Activated CD4-positive, alpha-beta T cell treated with anti-CD3 and anti-CD28 coated beads, Interleukin-2, amount 10 ng/mL, durations not matched to agents 24 days and 14 days (primary cell): Measurements from ENCODE around the gene MTG1. TPM values are rescaled to one million over a fixed set of nuclear protein-coding genes. Genes with fewer than 3 reads are reported as not detected.
"Not testable (repeated sequence)": the region's sequence is repeated elsewhere in the genome, so short reads cannot be mapped to it uniquely, and the experiment has no call there.

Experiments
- DNase-seq: peaks from one replicate; pipeline ENCODE4 v3.0.0; 2022
- H3K27ac Mint-ChIP-seq: one replicate; pipeline ENCODE4 v1.8.0; 2022; ENCODE audit warnings: mild to moderate bottlenecking, mixed read lengths
- H3K27me3 Mint-ChIP-seq: one replicate; pipeline ENCODE4 v1.8.0; 2022; ENCODE audit warnings: mixed read lengths
- H3K36me3 Mint-ChIP-seq: one replicate; pipeline ENCODE4 v1.8.0; 2022; ENCODE audit warnings: low read depth, mild to moderate bottlenecking, mixed read lengths
- H3K4me1 Mint-ChIP-seq: one replicate; pipeline ENCODE4 v1.8.0; 2021; ENCODE audit warnings: mixed read lengths
- H3K4me3 Mint-ChIP-seq: one replicate; pipeline ENCODE4 v1.8.0; 2022; ENCODE audit warnings: mild to moderate bottlenecking, moderate library complexity, mixed read lengths
- H3K9me3 Mint-ChIP-seq: one replicate; pipeline ENCODE4 v1.8.0; 2021; ENCODE audit warnings: mixed read lengths
- intact Hi-C: fragments of 100-400 bp; cut with micrococcal nuclease; formaldehyde crosslinking; loops from one replicate; pipeline ENCODE4 v1.15.1; 2023
- total RNA-seq: library from RNA; stranded (reverse); gene quantifications from 2 replicates; pipeline ENCODE4 v1.2.3, GENCODE V29; 2022

The MTG1 gene
- total RNA-seq, 1 donor from 2014 or later = 66.8 TPM

DNA sequence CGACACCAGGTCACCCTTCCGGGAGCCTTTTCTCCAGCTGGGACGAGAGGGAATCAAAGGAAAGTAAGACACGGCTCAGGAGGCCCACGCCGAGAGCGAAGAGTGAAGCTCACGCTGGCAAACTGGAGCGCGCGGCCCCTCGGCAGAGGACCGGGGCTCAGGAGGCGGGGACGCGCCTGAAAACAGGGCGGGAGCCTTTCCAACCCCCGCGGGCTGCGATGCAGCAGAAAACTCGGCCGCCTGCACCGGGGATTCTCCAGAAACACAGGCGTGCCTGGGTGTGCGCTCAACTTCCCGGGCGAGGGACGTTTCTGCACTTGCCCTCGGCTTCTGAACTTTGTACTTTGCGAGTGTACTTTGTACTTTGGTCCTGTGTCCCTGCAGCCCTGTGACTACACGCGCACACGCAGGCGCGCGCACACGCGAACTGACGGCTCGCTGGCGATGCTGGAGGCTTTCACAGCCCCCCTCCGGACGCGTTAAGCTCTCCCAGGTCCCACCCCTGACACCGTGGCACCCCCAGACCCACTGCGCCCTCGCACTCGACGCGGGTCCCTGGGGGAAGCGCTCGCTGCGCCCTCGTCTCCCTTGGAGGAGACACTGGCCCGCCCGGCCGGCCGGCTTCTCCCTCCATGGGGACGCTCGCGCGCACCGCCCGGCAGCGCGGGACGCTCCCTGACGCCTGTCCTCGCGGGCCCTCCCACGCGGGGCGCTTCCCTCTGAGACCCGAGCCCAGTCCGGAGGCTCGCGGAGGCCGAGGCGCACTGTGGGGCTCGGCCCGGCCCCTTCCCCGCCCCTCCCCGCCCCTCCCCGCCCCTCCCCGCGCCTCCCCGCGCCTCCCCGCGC lies 15.5 kb upstream of the MTG1 start:
- Mint-ChIP-seq H3K9me3 (no peaks in the 10 kb centered on the region), H3K27ac (peak overlapping the region; percentile 51), H3K4me1 (peaks cover 7% of the 10 kb centered on the region), H3K27me3 (peaks cover 3% of the 10 kb centered on the region), H3K36me3 (peaks cover 4% of the 10 kb centered on the region), H3K4me3 (peak overlapping the region; percentile 80)
- intact Hi-C loops = loop anchor here (1.0 to 10.0 kb wide), 6 partner anchors 12 to 1194 kb away; partner anchors contain the start of genes DPYSL4, FUOM and MTG1
- DNase-seq = peak; percentile 90

DNA sequence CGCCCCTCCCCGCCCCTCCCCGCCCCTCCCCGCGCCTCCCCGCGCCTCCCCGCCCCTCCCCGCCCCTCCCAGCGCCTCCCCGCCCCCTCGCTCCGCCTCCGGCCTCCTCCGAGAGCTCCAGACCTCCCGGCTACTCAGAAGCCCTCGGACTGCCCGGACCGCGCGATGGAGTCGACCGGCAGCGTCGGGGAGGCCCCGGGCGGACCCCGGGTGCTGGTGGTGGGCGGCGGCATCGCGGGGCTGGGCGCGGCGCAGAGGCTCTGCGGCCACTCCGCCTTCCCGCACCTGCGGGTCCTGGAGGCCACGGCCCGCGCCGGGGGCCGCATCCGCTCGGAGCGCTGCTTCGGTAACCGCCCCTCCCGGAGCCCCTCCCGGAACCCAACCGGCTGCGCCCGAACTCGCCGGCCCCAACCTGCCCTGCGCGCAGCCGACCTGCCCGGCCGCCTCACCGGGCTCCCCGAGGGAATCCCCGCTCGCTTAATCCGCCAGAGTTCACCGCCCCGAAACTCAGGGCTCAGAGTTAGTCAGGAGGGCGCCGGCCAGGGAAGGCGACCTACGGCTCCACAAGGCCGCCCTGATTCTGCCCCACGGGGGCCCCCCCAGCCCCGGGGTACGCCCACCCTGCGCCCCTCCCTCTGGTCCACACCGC lies 14.7 kb upstream of the MTG1 start, which contains the start of gene PAOX:
PAOX (plus strand) TSS at position 111 of the 649 bp plus-strand sequence; CDS start at position 166, 55 bp downstream.
- DNase-seq = peak; percentile 90
- H3K4me3 Mint-ChIP-seq = peak within 1 kb of the TSS; percentile 80
- H3K36me3 Mint-ChIP-seq = peaks cover 7% of the 10 kb centered on the region
- peak within 1 kb of the TSS; percentile 51 for H3K27ac Mint-ChIP-seq
- intact Hi-C loops = loop anchor here (1.0 to 10.0 kb wide), 4 partner anchors 11 to 1194 kb away; partner anchors contain the start of gene DPYSL4
- H3K4me1 Mint-ChIP-seq = peaks cover 4% of the 10 kb centered on the region
- peaks cover 3% of the 10 kb centered on the region for H3K27me3 Mint-ChIP-seq
- no peaks in the 10 kb centered on the region for H3K9me3 Mint-ChIP-seq

GRCh38 chr10:133379801-133380666 lies 13.9 kb upstream of the MTG1 start:
- Mint-ChIP-seq H3K36me3 (peaks cover 10% of the 10 kb centered on the region), H3K4me3 (peak overlapping the region; percentile 74), H3K27me3 (peaks cover 3% of the 10 kb centered on the region), H3K4me1 (peaks cover 2% of the 10 kb centered on the region), H3K9me3 (no peaks in the 10 kb centered on the region), H3K27ac (no peak overlapping the region)
- intact Hi-C loops = loop anchor here (1.0 to 10.0 kb wide), 4 partner anchors 10 to 1195 kb away; partner anchors contain the start of gene DPYSL4
- peak; percentile 66 for DNase-seq

DNA sequence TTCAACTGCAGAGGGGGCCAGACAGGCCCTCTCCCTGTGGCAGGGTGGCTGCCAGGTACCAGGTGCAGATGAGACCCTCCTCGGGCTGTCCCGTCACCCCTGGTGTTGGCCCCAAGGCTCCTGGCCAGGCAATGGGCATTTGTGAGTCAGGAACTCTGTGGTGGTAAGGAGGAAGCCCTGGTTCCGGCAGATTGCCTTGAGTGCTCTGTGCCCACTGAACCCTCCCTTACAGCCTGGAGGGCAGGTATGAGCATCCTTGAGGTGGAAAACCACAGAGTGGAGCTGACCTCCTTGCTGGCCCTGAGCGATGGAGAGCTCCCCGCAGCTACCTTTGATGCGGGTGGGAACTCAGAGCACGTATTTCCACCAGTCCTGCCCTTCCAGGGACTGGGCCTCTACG lies 12.9 kb upstream of the MTG1 start:
- H3K27me3 Mint-ChIP-seq = peaks cover 3% of the 10 kb centered on the region
- H3K4me1 Mint-ChIP-seq = peaks cover 2% of the 10 kb centered on the region
- H3K4me3 Mint-ChIP-seq = no peak overlapping the region
- DNase-seq = no peak
- intact Hi-C loops = no loop called here
- peaks cover 10% of the 10 kb centered on the region for H3K36me3 Mint-ChIP-seq
- no peaks in the 10 kb centered on the region for H3K9me3 Mint-ChIP-seq
- H3K27ac Mint-ChIP-seq = no peak overlapping the region

DNA sequence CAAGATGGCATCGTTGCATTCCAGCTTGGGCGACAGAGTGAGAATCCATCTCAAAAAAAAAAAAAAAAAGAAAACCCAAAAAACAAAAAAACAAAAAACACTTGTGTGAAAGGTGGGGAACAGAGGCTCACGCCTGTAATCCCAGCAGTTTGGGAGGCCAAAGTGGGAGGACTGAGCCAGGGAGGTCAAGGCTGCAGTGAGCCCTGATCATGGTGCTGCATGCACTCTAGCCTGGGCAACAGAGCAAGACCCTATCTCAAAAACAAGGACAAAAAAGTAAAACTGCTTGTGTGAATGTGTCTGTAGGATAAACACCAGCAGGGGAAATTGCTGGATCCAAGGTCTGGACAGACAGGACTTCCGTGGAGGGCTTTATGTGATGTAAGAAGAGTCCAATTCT lies 10.4 kb upstream of the MTG1 start:
- H3K27me3 Mint-ChIP-seq = no peaks in the 10 kb centered on the region
- H3K4me1 Mint-ChIP-seq = peaks cover 6% of the 10 kb centered on the region
- intact Hi-C loops = no loop called here
- no peak overlapping the region for H3K27ac Mint-ChIP-seq
- no peaks in the 10 kb centered on the region for H3K9me3 Mint-ChIP-seq
- peaks cover 13% of the 10 kb centered on the region for H3K36me3 Mint-ChIP-seq
- H3K4me3 Mint-ChIP-seq = no peak overlapping the region
- no peak for DNase-seq

DNA sequence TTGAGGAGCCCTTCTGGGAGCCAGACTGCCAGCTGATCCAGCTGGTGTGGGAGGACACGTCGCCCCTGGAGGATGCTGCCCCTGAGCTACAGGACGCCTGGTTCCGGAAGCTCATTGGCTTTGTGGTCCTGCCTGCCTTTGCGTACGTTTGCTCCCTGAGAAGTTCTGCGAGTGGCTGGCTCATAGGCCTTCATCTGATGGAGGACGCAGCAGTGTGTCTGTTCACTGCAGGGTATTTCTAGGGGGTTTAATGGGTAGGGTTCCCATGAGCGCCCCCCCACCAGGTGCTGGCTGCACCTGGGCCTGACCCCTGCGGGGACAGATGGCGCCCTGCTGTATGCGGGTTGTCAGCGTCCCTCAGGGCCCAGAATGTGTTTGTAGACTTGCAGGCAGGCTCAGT lies 9.9 kb upstream of the MTG1 start:
- Mint-ChIP-seq H3K27me3 (no peaks in the 10 kb centered on the region), H3K4me1 (peaks cover 11% of the 10 kb centered on the region), H3K27ac (no peak overlapping the region), H3K36me3 (peaks cover 13% of the 10 kb centered on the region), H3K4me3 (no peak overlapping the region), H3K9me3 (no peaks in the 10 kb centered on the region)
- intact Hi-C loops = no loop called here
- no peak for DNase-seq

GRCh38 chr10:133385214-133385613 lies 8.7 kb upstream of the MTG1 start:
- intact Hi-C loops = no loop called here
- H3K27ac Mint-ChIP-seq = no peak overlapping the region
- peaks cover 13% of the 10 kb centered on the region for H3K36me3 Mint-ChIP-seq
- H3K9me3 Mint-ChIP-seq = no peaks in the 10 kb centered on the region
- peaks cover 16% of the 10 kb centered on the region for H3K4me1 Mint-ChIP-seq
- no peak overlapping the region for H3K4me3 Mint-ChIP-seq
- no peak for DNase-seq
- no peaks in the 10 kb centered on the region for H3K27me3 Mint-ChIP-seq

GRCh38 chr10:133386951-133387350 lies 7.0 kb upstream of the MTG1 start:
- H3K4me3 Mint-ChIP-seq, H3K27me3 Mint-ChIP-seq, intact Hi-C loops, H3K27ac Mint-ChIP-seq, H3K9me3 Mint-ChIP-seq, DNase-seq: not testable (repeated sequence)
- Mint-ChIP-seq H3K36me3 (peaks cover 15% of the 10 kb centered on the region), H3K4me1 (peaks cover 32% of the 10 kb centered on the region)

DNA sequence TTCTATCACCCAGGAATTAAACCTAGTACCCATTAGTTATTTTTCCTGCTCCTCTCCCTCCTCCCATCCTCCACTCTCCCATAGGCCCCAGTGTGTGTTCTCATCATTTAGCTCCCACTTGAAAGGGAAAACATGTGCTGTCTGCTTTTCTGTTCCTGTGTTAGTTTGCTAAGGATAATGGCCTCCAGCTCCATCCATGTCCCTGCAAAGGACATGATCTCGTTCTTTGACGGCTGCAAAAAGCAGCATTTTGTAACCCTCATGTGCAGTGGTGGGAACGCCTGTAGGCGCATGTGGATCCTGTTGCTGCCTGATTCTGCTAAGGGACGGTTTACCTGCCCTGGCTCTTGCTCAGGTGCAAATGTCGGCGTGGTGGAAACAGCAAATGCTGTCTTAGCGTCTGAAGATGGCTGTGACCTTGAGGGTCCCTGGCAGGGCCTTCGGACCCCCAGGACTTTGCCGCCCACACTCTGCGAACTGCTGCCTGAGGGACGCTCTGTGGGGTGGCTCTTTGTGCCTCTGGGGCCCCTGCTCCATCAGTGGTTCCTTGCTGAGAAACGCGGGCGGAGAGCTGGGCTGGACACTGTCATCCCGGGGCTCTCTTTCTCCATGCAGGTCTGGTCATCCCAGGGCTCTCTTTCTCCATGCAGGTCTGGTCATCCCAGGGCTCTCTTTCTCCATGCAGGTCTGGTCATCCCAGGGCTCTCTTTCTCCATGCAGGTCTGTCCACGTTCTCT lies 5.6 kb upstream of the MTG1 start:
- peaks cover 33% of the 10 kb centered on the region for H3K4me1 Mint-ChIP-seq
- DNase-seq = no peak
- peaks cover 14% of the 10 kb centered on the region for H3K36me3 Mint-ChIP-seq
- peak overlapping the region; percentile 84 for H3K4me3 Mint-ChIP-seq
- intact Hi-C loops = no loop called here
- H3K9me3 Mint-ChIP-seq = no peaks in the 10 kb centered on the region
- H3K27ac Mint-ChIP-seq = peak overlapping the region; percentile 96
- H3K27me3 Mint-ChIP-seq = no peaks in the 10 kb centered on the region

- Mint-ChIP-seq H3K27ac (peak overlapping the region; percentile 96), H3K4me3 (peak overlapping the region; percentile 84), H3K36me3 (peaks cover 13% of the 10 kb centered on the region), H3K4me1 (peaks cover 35% of the 10 kb centered on the region), H3K27me3 (no peaks in the 10 kb centered on the region), H3K9me3 (no peaks in the 10 kb centered on the region)
- intact Hi-C loops = no loop called here
- peak; percentile 81 for DNase-seq
Measured at GRCh38 chr10:133388973-133389818, 4.8 kb upstream of the MTG1 start.

- H3K4me3 Mint-ChIP-seq = peak overlapping the region; percentile 73
- H3K27ac Mint-ChIP-seq = peak overlapping the region; percentile 96
- DNase-seq = no peak
- intact Hi-C loops = loop anchor here (1.0 to 5.0 kb wide), 4 partner anchors 11 to 83 kb away; partner anchors contain the start of genes ECHS1, PAOX, TUBGCP2 and ZNF511
- H3K27me3 Mint-ChIP-seq = no peaks in the 10 kb centered on the region
- H3K36me3 Mint-ChIP-seq = peaks cover 16% of the 10 kb centered on the region
- H3K9me3 Mint-ChIP-seq = no peaks in the 10 kb centered on the region
- peaks cover 44% of the 10 kb centered on the region for H3K4me1 Mint-ChIP-seq
Measured at GRCh38 chr10:133390597-133391248, 3.2 kb upstream of the MTG1 start.

- no peak for DNase-seq
- intact Hi-C loops = loop anchor here (5.0 kb wide), 2 partner anchors 64 to 84 kb away; partner anchors contain the start of genes TUBGCP2 and ZNF511
- peak overlapping the region; percentile 96 for H3K27ac Mint-ChIP-seq
- H3K4me1 Mint-ChIP-seq = peaks cover 44% of the 10 kb centered on the region
- H3K9me3 Mint-ChIP-seq = no peaks in the 10 kb centered on the region
- no peaks in the 10 kb centered on the region for H3K27me3 Mint-ChIP-seq
- H3K36me3 Mint-ChIP-seq = peaks cover 16% of the 10 kb centered on the region
- peak overlapping the region; percentile 73 for H3K4me3 Mint-ChIP-seq
Measured at GRCh38 chr10:133391249-133391635, 2.7 kb upstream of the MTG1 start.
